Fibroblast of skin of right biceps (primary cell): Measurements from ENCODE around the gene MAGI3.
A peak's percentile ranks its signal among the peaks of the same experiment; 100 is the strongest.
"Not testable (repeated sequence)": the region's sequence is repeated elsewhere in the genome, so short reads cannot be mapped to it uniquely, and the experiment has no call there.

Experiments
- DNase-seq: peaks from one replicate; pipeline ENCODE4 v3.0.0-alpha.2; 2013

Gene MAGI3

GRCh38 chr1:113451710-113452109 lies 61.4 kb downstream of the MAGI3 start:
- DNase-seq, result no peak

DNA sequence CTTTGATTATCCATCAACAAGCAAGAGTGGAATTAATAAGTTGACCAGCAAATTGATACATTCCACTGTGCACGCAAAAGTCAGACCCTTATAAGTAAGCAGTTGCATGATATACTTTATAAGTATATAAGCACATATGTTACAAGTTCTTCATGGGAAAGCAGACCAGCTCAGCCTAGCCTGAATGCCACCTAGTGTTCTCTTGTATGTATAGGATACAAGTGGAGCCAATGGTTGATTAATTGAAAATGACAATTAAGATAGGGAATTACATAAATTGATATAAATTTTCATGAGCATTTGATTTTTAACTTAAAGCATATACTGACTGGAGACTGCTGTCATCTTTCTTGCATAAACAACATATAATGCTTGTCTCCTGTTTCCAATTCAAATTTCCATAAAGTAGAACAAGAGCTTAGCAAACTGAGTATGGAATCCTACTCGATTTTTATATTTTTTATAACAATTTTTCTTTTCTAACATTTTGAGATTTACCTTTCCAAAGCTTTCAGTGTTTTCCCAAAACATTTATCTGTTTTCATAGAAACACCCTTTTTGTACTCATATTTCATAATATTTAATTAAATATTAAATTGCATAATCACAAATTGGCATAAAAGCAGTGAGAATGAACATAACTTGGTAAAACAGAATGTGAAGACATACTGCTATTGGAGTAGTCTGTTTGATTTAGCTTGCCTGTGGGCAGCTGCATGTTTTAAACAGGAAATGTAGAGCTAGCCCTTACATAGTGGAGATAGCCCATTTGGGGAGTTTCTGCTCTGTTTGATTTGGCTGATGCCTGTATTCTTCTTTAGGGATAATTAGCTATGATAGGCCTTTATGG lies 62.8 kb downstream of the MAGI3 start:
- DNase-seq, result peak; percentile 44

DNA sequence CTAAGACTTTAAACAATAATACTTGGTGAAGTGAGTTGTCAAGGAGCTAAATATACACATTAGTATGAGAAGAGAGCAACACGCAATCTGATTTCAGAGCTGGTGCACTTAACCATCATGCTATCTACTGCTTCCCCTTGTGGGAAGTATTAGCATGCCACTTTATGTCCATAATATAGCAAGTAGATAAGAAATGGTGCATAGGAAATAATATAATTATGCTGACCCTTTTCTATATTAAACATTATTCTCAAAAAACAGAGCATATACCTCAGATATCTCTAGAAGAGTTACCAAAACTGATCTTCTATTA lies 63.4 kb downstream of the MAGI3 start:
- peak; percentile 8 for DNase-seq

DNA sequence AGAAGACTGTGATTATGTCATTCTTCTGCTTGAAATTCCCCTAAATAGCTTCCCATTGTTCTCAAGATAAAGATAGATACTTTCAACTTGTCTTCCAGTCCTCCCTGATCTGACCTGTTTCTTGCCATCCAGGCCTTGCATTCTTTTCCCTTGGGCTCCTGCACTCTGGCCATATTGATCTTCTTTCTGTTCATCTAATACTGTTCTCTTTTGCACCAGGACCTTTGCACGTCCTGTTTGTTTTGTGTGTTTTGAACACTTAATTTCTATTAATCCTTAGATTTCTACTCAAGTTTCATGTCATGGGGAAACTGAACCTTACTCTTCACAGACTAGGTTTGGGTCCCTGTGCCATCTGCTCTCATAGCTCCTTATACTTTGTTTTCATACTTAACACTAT lies 65.1 kb downstream of the MAGI3 start:
- DNase-seq, result no peak

DNA sequence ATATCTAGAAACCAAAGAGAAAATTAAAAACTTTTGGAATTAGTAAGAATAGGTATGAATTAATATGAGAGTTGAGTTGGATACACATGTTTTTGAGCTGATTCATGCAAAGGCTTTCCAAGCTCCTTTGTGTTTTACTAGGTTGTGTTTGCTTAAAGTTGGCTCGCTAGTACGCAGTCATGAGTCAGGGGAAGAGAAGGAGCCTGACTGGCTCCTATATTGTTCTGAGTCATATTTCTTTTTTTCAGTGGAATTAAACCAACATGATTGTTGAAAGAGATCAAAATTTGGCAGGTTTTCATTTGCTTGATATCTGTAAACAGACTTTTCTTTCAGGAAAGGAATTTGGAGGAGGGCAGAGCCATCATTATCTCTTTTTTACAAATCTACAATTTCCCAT lies 66.7 kb downstream of the MAGI3 start:
- DNase-seq, result peak; percentile 97

DNA sequence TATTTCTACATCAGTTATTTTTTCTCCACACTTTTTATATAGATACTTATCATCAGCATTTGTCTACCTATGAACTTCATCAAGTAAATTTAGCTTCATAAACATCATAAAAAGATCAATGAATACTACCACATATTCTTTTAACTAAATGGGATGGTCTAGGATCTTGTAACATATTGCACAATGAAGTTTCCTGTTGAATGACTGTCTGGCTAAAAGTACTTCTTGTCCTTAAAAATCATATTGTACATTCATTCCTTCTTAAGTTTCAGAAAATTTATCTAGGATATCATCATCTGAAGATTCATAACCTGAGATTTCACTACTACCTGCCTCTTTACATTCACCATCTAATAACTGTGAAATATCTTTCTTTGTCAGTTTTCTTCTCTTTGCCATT lies 69.0 kb downstream of the MAGI3 start:
- no peak for DNase-seq

- DNase-seq, result no peak
These were observed 77.7 kb downstream of the MAGI3 start for GRCh38 chr1:113467991-113468390.

- not testable (repeated sequence) for DNase-seq
These were observed 88.3 kb downstream of the MAGI3 start for GRCh38 chr1:113478427-113479195.

- no peak for DNase-seq
These were observed 89.7 kb downstream of the MAGI3 start for GRCh38 chr1:113479713-113480676.

DNA sequence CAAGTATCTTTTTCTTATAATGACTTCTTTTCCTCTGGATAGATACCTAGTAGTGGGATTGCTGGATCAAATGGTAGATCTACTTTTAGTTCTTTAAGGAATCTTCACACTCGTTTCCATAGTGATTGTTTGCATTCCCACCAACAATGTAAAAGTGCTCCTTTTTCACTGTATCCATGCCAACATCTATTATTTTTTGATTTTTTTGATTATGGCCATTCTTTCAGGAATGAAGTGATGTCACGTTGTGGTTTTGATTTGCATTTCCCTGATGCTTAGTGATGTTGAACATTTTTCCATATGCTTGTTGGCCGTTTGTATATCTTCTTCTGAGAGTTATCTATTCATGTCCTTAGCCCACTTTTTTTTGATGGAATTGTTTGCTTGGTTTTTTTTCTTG lies 94.8 kb downstream of the MAGI3 start:
- DNase-seq, result peak; percentile 43

DNA sequence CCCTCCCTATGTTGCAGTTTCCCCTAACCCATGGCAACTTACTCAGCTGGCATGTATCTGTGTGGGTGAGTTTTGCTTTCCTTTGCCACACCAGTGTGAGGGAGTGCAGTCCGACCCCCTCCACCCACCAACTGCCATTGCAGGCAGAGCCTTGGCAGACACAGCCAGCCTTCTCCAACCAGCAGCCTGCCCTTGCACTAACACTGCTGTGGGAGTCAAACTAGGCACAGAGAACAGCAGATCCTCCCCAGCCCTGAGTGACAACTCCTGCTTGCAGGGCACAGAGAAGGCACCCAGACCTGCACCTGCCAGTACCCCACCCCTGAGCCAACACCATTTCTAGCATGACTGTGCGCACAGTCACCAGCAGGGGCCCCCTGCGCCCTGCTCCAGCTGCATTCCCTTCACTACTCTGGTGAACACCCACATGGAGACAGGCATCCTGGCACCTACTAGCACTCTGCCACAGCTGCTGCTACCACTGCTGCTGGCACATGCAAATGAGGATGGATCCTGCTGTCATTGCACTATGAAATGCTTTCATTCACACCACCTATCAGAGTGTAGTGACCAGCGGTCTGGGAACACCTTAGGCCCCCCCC lies 98.4 kb downstream of the MAGI3 start:
- DNase-seq, result no peak

- no peak for DNase-seq
These were observed 100.1 kb downstream of the MAGI3 start for GRCh38 chr1:113490384-113490783.

GRCh38 chr1:113493533-113493932 lies 103.2 kb downstream of the MAGI3 start:
- DNase-seq, result no peak

DNA sequence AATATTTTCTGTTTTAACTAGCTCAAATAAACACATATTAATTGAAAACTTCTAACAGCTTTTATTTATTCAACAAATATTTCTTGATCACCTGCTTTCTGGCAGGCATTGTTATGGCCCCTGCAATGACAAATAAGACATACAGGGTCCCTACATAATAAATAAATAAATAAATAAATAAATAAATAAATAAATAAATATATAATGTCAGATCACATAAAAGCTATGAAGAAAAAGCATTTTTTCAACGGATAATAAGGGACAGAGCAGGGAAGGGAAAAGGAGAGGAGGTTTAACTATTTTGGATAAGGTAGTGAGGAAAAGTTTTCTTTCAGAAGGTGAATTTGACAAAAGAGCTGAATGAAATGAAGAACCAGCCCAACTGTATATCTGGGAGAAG lies 115.0 kb downstream of the MAGI3 start:
- DNase-seq, result no peak

DNA sequence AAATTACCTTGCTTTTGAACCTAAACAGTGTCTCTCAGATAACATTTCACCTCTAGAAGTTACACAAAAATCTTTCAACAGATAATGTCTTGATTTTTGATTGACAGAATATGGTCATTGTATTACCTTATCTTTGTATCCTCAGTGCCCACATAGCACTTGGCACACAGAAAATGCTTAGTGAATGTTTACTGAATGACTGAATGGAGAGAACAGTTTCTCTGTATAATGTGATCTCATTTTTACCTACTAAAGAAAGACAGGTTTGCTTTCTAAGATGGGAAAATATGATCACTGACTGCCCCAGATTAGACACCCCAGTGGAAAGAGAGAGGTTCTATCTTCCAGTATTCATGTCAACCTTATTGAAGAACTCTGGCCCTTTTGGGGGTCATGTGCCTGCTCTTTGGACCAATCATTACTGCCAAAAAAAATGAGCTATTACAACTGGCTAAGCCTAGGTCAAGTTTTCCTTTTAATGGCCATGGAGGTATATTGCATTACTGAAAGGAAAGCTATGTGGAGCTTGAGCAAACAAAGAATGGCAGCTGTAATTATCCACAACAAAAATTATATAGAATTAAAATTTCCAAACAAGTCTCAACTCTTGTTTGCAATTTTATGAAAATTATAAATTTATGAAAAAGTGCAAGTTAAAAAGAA lies 117.4 kb downstream of the MAGI3 start:
- no peak for DNase-seq

GRCh38 chr1:113508364-113509164 lies 118.2 kb downstream of the MAGI3 start:
- no peak for DNase-seq

DNA sequence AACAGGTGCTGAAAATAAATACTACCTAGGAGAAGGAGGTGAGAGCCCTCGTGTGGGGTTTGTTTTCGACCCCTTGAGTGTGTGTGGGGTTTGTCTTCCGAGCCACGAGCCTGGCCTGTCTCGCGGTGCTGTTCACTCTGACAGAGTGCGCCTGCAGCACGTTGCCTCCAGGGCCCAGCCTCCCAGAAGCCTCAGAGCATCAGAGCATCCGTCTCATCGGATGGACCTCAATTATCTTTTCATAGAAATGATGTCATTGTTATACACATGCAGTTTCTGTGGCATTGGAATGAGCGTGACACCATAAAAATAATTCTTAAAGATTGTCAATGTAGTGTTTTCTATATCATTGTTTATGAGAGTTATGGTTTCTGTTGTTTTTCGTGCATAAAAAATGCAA lies 119.5 kb downstream of the MAGI3 start:
- not testable (repeated sequence) for DNase-seq

DNA sequence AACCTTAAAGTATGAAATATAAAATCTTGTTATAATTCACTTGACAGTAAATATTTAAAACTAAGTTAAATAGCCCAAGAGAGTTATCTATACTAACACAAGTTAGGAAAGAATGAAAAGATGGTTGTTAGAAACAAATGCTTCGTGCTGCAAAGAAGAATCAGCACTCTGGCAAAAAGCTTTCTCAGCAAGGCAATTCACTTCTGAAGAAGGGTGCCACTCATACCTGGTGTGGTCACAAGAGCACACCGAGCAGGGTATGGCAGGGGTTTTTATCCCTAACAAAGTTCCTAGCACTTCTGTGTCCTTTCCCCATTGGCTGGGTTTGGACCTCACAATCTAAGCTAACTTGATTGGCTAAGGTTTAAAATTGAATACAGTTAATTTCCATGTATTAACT lies 121.0 kb downstream of the MAGI3 start:
- DNase-seq, result no peak

DNA sequence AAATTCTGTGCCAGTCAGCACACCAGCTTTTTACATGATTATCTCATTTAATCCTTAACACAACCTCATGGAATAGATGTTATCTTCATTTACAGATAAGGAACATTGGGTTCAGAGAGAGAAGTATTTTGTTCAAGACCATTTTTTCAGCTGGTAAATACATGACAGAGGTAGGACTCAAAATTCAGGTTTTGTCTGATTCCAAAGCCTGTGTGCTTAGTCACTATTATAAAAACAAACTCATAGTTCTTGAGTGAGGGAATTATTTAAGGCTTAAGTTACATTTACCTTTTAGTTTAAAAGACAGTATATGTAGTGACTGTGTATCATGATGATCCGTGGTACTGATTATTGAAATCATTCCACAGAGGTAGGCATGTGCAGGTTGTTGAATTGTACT lies 125.2 kb downstream of the MAGI3 start:
- peak; percentile 15 for DNase-seq

DNA sequence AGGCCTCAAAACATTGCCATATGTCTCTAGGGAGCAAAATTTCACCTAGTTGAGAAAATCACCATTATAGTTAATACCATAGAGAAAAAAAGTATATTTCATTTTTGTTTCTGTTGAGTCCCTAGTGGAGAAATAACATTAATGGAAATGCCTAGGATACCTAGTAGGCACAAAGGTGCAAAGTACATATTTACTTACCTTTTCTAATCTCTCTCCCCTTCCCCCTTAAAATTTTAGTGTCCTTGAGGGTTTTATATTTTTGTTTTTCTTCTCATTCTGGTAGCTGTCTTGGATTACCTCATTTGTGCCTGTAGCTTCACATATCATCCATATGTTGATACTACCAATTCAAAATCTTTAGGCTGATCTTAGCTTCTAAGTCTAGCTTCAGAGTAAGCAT lies 127.0 kb downstream of the MAGI3 start:
- DNase-seq, result no peak

GRCh38 chr1:113517983-113518382 lies 127.7 kb downstream of the MAGI3 start:
- DNase-seq, result no peak
